ENCODE results near the gene CHTF18. TPM values are rescaled to one million over a fixed set of nuclear protein-coding genes. Genes with fewer than 3 reads are reported as not detected.
"Not testable (repeated sequence)": the region's sequence is repeated elsewhere in the genome, so short reads cannot be mapped to it uniquely, and the experiment has no call there.

The CHTF18 gene
- total RNA-seq, 2 experiments from 2014 or later: 126 to 127 TPM

GRCh38 chr16:749010-749409, 39.4 kb upstream of the CHTF18 start:
- Mint-ChIP-seq H3K4me1 (ENCODE audit: low read depth) (no peaks in the 10 kb centered on the region), H3K4me3 (no peak overlapping the region), H3K9me3 (no peaks in the 10 kb centered on the region), H3K36me3 (ENCODE audit: low read depth) (no peaks in the 10 kb centered on the region), H3K27ac (no peak overlapping the region), H3K27me3 (ENCODE audit: low read depth) (no peaks in the 10 kb centered on the region)
- DNase-seq: no peak
- CTCF ChIA-PET: interaction anchor here (1.0 kb wide), 1 partner anchor 37 kb away, joined by 5 read pairs; no protein-coding TSS in a partner anchor
- intact Hi-C loops (cut with micrococcal nuclease): no loop called here

- Mint-ChIP-seq H3K4me1 (ENCODE audit: low read depth) (peaks cover 1% of the 10 kb centered on the region), H3K36me3 (ENCODE audit: low read depth) (no peaks in the 10 kb centered on the region), H3K27me3 (ENCODE audit: low read depth) (no peaks in the 10 kb centered on the region), H3K4me3 (no peak overlapping the region), H3K9me3 (no peaks in the 10 kb centered on the region), H3K27ac (no peak overlapping the region)
- no peak for DNase-seq
- CTCF ChIA-PET: no interaction called here
- intact Hi-C loops (cut with micrococcal nuclease): no loop called here
These were observed 37.9 kb upstream of the CHTF18 start for GRCh38 chr16:750485-750884.

GRCh38 chr16:751152-752006, 37.0 kb upstream of the CHTF18 start:
- DNase-seq: no peak
- intact Hi-C loops (cut with micrococcal nuclease): no loop called here
- CTCF ChIA-PET: interaction anchor here (0.6 kb wide), 1 partner anchor 38 kb away, joined by 3 read pairs; no protein-coding TSS in a partner anchor
- H3K36me3 Mint-ChIP-seq (ENCODE audit: low read depth): no peaks in the 10 kb centered on the region
- peaks cover 1% of the 10 kb centered on the region for H3K4me1 Mint-ChIP-seq (ENCODE audit: low read depth)
- peaks cover under 1% of the 10 kb centered on the region for H3K9me3 Mint-ChIP-seq
- H3K27ac Mint-ChIP-seq: no peak overlapping the region
- H3K27me3 Mint-ChIP-seq (ENCODE audit: low read depth): no peaks in the 10 kb centered on the region
- no peak overlapping the region for H3K4me3 Mint-ChIP-seq

- DNase-seq: no peak
- Mint-ChIP-seq H3K36me3 (ENCODE audit: low read depth) (no peaks in the 10 kb centered on the region), H3K4me1 (ENCODE audit: low read depth) (peaks cover 1% of the 10 kb centered on the region), H3K4me3 (no peak overlapping the region), H3K27ac (no peak overlapping the region), H3K9me3 (peaks cover 2% of the 10 kb centered on the region), H3K27me3 (ENCODE audit: low read depth) (no peaks in the 10 kb centered on the region)
- CTCF ChIA-PET: interaction anchor here (0.6 kb wide), 2 partner anchors 38 to 40 kb away, joined by 3 read pairs; no protein-coding TSS in a partner anchor
- intact Hi-C loops (cut with micrococcal nuclease): no loop called here
These were observed 36.5 kb upstream of the CHTF18 start for GRCh38 chr16:752007-752312.

GRCh38 chr16:754121-754607, 34.3 kb upstream of the CHTF18 start:
- H3K4me1 Mint-ChIP-seq (ENCODE audit: low read depth); intact Hi-C loops (cut with micrococcal nuclease); DNase-seq; H3K27me3 Mint-ChIP-seq (ENCODE audit: low read depth); H3K9me3 Mint-ChIP-seq; H3K4me3 Mint-ChIP-seq; H3K36me3 Mint-ChIP-seq (ENCODE audit: low read depth); H3K27ac Mint-ChIP-seq: not testable (repeated sequence)
- CTCF ChIA-PET: interaction anchor here (0.6 kb wide), 1 partner anchor 66 kb away, joined by 4 read pairs; no protein-coding TSS in a partner anchor

GRCh38 chr16:754656-755055, 33.8 kb upstream of the CHTF18 start:
- H3K4me1 Mint-ChIP-seq (ENCODE audit: low read depth): peaks cover 1% of the 10 kb centered on the region
- intact Hi-C loops (cut with micrococcal nuclease): no loop called here
- no peak for DNase-seq
- H3K9me3 Mint-ChIP-seq: peaks cover 2% of the 10 kb centered on the region
- no peaks in the 10 kb centered on the region for H3K36me3 Mint-ChIP-seq (ENCODE audit: low read depth)
- peaks cover 4% of the 10 kb centered on the region for H3K27me3 Mint-ChIP-seq (ENCODE audit: low read depth)
- CTCF ChIA-PET: interaction anchor here (0.6 kb wide), 1 partner anchor 66 kb away, joined by 4 read pairs; no protein-coding TSS in a partner anchor
- H3K4me3 Mint-ChIP-seq: no peak overlapping the region
- no peak overlapping the region for H3K27ac Mint-ChIP-seq

GRCh38 chr16:756428-756827, 32.0 kb upstream of the CHTF18 start:
- Mint-ChIP-seq H3K27ac (no peak overlapping the region), H3K9me3 (peaks cover 2% of the 10 kb centered on the region), H3K4me3 (no peak overlapping the region), H3K27me3 (ENCODE audit: low read depth) (peaks cover 4% of the 10 kb centered on the region), H3K36me3 (ENCODE audit: low read depth) (no peaks in the 10 kb centered on the region), H3K4me1 (ENCODE audit: low read depth) (peaks cover 1% of the 10 kb centered on the region)
- DNase-seq: no peak
- CTCF ChIA-PET: interaction anchor here (0.7 to 1.3 kb wide), 2 partner anchors 44 to 735 kb away, joined by 3 to 5 read pairs; no protein-coding TSS in a partner anchor
- intact Hi-C loops (cut with micrococcal nuclease): no loop called here

- Mint-ChIP-seq H3K4me1 (ENCODE audit: low read depth) (peaks cover 1% of the 10 kb centered on the region), H3K36me3 (ENCODE audit: low read depth) (no peaks in the 10 kb centered on the region), H3K4me3 (no peak overlapping the region), H3K27ac (no peak overlapping the region), H3K27me3 (ENCODE audit: low read depth) (peaks cover 4% of the 10 kb centered on the region), H3K9me3 (peaks cover 2% of the 10 kb centered on the region)
- DNase-seq: no peak
- CTCF ChIA-PET: no interaction called here
- intact Hi-C loops (cut with micrococcal nuclease): no loop called here
These were observed 29.1 kb upstream of the CHTF18 start for GRCh38 chr16:759110-759910.

GRCh38 chr16:760065-760464, 28.4 kb upstream of the CHTF18 start:
- DNase-seq: no peak
- H3K36me3 Mint-ChIP-seq (ENCODE audit: low read depth): no peaks in the 10 kb centered on the region
- intact Hi-C loops (cut with micrococcal nuclease): no loop called here
- no peak overlapping the region for H3K27ac Mint-ChIP-seq
- H3K9me3 Mint-ChIP-seq: peaks cover 2% of the 10 kb centered on the region
- H3K4me1 Mint-ChIP-seq (ENCODE audit: low read depth): no peaks in the 10 kb centered on the region
- peaks cover 4% of the 10 kb centered on the region for H3K27me3 Mint-ChIP-seq (ENCODE audit: low read depth)
- CTCF ChIA-PET: no interaction called here
- H3K4me3 Mint-ChIP-seq: no peak overlapping the region

GRCh38 chr16:760545-761343, 27.7 kb upstream of the CHTF18 start, which contains the start of gene MSLN:
Gene MSLN (plus strand): TSS chr16:760734. CDS start chr16:762681, 1,947 bp downstream.
- no peak for DNase-seq
- no peak within 1 kb of the TSS for H3K27ac Mint-ChIP-seq
- H3K27me3 Mint-ChIP-seq (ENCODE audit: low read depth): peaks cover 4% of the 10 kb centered on the region
- CTCF ChIA-PET: interaction anchor here (0.6 to 0.8 kb wide), 2 partner anchors 11 to 410 kb away, joined by 3 to 4 read pairs; no protein-coding TSS in a partner anchor
- intact Hi-C loops (cut with micrococcal nuclease): no loop called here
- no peaks in the 10 kb centered on the region for H3K36me3 Mint-ChIP-seq (ENCODE audit: low read depth)
- H3K9me3 Mint-ChIP-seq: peaks cover 2% of the 10 kb centered on the region
- no peaks in the 10 kb centered on the region for H3K4me1 Mint-ChIP-seq (ENCODE audit: low read depth)
- no peak within 1 kb of the TSS for H3K4me3 Mint-ChIP-seq

- Mint-ChIP-seq H3K4me1 (ENCODE audit: low read depth) (no peaks in the 10 kb centered on the region), H3K27me3 (ENCODE audit: low read depth) (peaks cover 4% of the 10 kb centered on the region), H3K36me3 (ENCODE audit: low read depth) (no peaks in the 10 kb centered on the region), H3K27ac (no peak overlapping the region), H3K4me3 (no peak overlapping the region), H3K9me3 (no peaks in the 10 kb centered on the region)
- no peak for DNase-seq
- intact Hi-C loops (cut with micrococcal nuclease): no loop called here
- CTCF ChIA-PET: interaction anchor here (0.6 kb wide), 1 partner anchor 411 kb away, joined by 4 read pairs; no protein-coding TSS in a partner anchor
These were observed 26.6 kb upstream of the CHTF18 start for GRCh38 chr16:761625-762513.

Data from activated naive CD4-positive, alpha-beta T cell treated with anti-CD3 and anti-CD28 coated beads for 36 hours (primary cell).